HG03064 (cell line): Measurements from ENCODE around the gene PIWIL1.

Experiments used
- ATAC-seq: cut with Tn5 transposase; IDR thresholded peaks from one replicate; pipeline ENCODE4 v1.9.1; 2021; ENCODE audit warnings: low read depth; ENCODE audit not compliant: unreplicated experiment

Gene PIWIL1

GRCh38 chr12:130369816-130370215, 32.1 kb downstream of the PIWIL1 start:
- ATAC-seq = no peak

- ATAC-seq = no peak
These were observed 33.6 kb downstream of the PIWIL1 start for GRCh38 chr12:130371296-130371695.

- ATAC-seq = no peak
These were observed 35.2 kb downstream of the PIWIL1 start for GRCh38 chr12:130372936-130373335.

- no peak for ATAC-seq
These were observed 36.4 kb downstream of the PIWIL1 start for GRCh38 chr12:130374083-130374482.

GRCh38 chr12:130375296-130376287, 37.9 kb downstream of the PIWIL1 start:
- no peak for ATAC-seq

GRCh38 chr12:130382818-130383217, 45.1 kb downstream of the PIWIL1 start:
- no peak for ATAC-seq

GRCh38 chr12:130384234-130384633, 46.5 kb downstream of the PIWIL1 start:
- no peak for ATAC-seq

GRCh38 chr12:130385193-130385592, 47.5 kb downstream of the PIWIL1 start:
- no peak for ATAC-seq

GRCh38 chr12:130391186-130391585, 53.5 kb downstream of the PIWIL1 start:
- ATAC-seq = no peak

GRCh38 chr12:130394906-130395305, 57.2 kb downstream of the PIWIL1 start:
- ATAC-seq = no peak

GRCh38 chr12:130396667-130397066, 59.0 kb downstream of the PIWIL1 start:
- ATAC-seq = no peak

- ATAC-seq = no peak
These were observed 60.6 kb downstream of the PIWIL1 start for GRCh38 chr12:130398100-130398848.

GRCh38 chr12:130401703-130402102, 64.0 kb downstream of the PIWIL1 start:
- ATAC-seq = no peak

GRCh38 chr12:130405332-130405731, 67.6 kb downstream of the PIWIL1 start:
- no peak for ATAC-seq

- no peak for ATAC-seq
These were observed 74.7 kb downstream of the PIWIL1 start for GRCh38 chr12:130412384-130412783.

- no peak for ATAC-seq
These were observed 76.2 kb downstream of the PIWIL1 start for GRCh38 chr12:130413909-130414308.

- ATAC-seq = no peak
These were observed 76.7 kb downstream of the PIWIL1 start for GRCh38 chr12:130414381-130414780.

GRCh38 chr12:130418251-130418650, 80.6 kb downstream of the PIWIL1 start:
- no peak for ATAC-seq

- ATAC-seq = no peak
These were observed 81.4 kb downstream of the PIWIL1 start for GRCh38 chr12:130419116-130419515.

GRCh38 chr12:130420071-130420470, 82.4 kb downstream of the PIWIL1 start:
- no peak for ATAC-seq

GRCh38 chr12:130421896-130422295, 84.2 kb downstream of the PIWIL1 start:
- ATAC-seq = no peak
